HUES48 (cell line): Measurements from ENCODE around the gene TP53TG5.

ENCODE experiments used
- H3K27ac ChIP-seq: one replicate; pipeline ENCODE4 v1.7.0; 2013; ENCODE audit warnings: low read depth, low read length, inconsistent platforms
- H3K27me3 ChIP-seq: 2 replicates; pipeline ENCODE4 v1.6.1; 2013; ENCODE audit warnings: mild to moderate bottlenecking, low read length; ENCODE audit not compliant: control insufficient read depth, insufficient read depth
- H3K36me3 ChIP-seq: 2 replicates; pipeline ENCODE4 v1.6.1; 2013; ENCODE audit warnings: low read length; ENCODE audit not compliant: control insufficient read depth, insufficient read depth
- H3K4me1 ChIP-seq: 2 replicates; pipeline ENCODE4 v1.6.1; 2013; ENCODE audit warnings: mild to moderate bottlenecking, low read length; ENCODE audit not compliant: control insufficient read depth, insufficient read depth
- H3K4me3 ChIP-seq: 2 replicates; pipeline ENCODE4 v1.5.1; 2013; ENCODE audit warnings: mild to moderate bottlenecking, low read depth, low read length
- H3K9ac ChIP-seq: 2 replicates; pipeline ENCODE4 v1.6.1; 2013; ENCODE audit warnings: mild to moderate bottlenecking, low read depth, low read length, moderate library complexity
- H3K9me3 ChIP-seq: 2 replicates; pipeline ENCODE4 v1.6.1; 2013; ENCODE audit warnings: low read length; ENCODE audit not compliant: control insufficient read depth, insufficient read depth

The TP53TG5 gene

DNA sequence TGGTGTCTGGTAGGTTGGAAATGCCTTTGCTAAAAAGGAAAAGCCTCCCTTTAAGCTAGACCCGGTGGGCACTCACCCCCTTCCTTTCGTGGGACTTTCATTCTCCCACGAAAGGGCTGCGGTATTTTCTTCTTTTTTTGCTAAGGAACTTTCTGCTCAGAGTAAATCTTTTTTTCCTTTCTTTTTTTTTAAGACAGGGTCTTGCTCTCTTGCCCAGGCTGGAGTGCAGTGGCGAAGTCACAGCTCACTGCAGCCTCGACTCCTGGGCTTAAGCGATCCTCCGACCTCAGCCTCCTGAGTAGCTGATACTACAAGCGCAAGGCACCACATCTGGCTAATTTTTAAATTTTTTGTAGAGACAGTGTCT lies 4.0 kb downstream of the TP53TG5 start:
- no peak overlapping the region for H3K9ac ChIP-seq
- no peak overlapping the region for H3K4me3 ChIP-seq
- no peaks in the 10 kb centered on the region for H3K36me3 ChIP-seq
- H3K4me1 ChIP-seq: peaks cover 4% of the 10 kb centered on the region
- H3K9me3 ChIP-seq: no peaks in the 10 kb centered on the region
- H3K27me3 ChIP-seq: peaks cover 7% of the 10 kb centered on the region
- H3K27ac ChIP-seq: no peak overlapping the region

DNA sequence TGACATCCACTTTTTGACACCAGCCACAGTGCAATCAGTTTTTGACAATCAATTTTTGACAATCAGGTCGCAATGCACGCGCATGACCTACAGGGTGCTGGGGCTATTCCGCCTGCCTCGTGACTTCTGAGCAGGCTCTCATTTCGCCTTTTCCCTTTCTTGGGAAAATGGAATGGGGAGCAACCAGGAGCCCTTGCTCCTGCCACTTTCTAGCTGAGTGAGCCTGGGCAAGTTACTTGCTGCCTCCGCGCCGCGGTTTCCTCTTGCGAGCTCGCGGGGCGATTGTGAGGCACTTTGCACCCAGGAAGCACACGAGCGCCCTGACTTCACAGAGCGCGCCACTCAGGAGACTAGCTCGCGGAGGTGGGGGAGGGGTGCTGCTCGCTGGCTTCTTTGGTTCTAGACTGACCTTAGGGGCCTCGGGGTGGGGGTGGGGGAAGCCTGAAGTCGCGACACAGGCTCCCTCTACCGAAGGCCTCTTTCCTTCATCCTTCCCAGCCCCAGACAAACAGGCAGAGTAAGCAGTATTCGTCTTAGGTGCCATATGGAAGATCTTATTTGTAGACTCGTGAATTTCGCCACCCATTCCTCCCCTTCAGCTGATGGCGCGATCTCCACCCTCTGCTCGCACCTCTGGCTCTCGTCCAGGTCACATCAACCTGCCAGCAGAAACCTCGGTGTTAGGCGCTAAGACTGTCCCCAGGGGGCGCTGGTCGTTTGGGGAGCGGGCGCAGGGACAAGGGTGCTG lies 4.6 kb downstream of the TP53TG5 start:
- no peak overlapping the region for H3K27ac ChIP-seq
- peaks cover 4% of the 10 kb centered on the region for H3K4me1 ChIP-seq
- peak overlapping the region; percentile 68 for H3K4me3 ChIP-seq
- H3K36me3 ChIP-seq: no peaks in the 10 kb centered on the region
- H3K9ac ChIP-seq: no peak overlapping the region; the same call in 1 of the 2 replicates
- no peaks in the 10 kb centered on the region for H3K9me3 ChIP-seq
- peaks cover 7% of the 10 kb centered on the region for H3K27me3 ChIP-seq

DNA sequence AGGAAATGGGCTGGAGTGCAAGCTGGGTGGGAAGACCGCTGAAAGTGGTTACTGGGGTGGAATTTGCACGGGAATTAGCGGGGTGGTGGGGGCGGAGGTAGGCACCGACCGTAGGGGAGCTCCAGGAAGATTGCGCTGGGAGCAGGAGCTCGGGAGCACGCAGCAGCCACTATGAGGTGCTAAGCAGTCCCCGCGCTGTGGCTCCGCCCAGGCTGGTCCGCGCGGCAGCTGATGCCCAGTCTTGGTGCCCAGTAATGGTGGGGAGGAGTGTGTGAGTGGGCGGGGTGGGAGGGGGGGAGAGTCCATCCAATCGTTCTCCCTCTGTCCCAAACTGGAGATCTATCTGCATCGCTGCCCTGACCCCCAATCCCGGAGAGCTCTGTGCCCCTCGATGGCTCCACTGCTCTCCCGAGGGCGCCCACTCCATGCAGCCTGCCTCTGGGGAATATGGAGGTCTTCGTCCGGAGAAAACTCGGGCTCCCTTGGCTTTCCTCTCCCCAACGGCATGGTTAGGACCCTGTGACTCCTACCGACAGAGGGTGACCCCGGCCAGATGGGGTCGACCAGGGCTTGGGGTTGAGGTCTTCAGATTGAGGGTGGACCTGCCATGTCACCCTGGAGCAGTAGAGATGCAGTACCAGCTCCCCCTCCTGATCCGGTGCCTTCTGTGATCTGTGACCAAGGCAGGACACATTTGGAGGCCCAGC lies 5.3 kb downstream of the TP53TG5 start:
- Histone ChIP-seq H3K9ac (no peak overlapping the region), H3K27ac (no peak overlapping the region), H3K27me3 (peaks cover 7% of the 10 kb centered on the region), H3K9me3 (no peaks in the 10 kb centered on the region), H3K4me3 (peak overlapping the region; percentile 68; the same call in 1 of the 2 replicates), H3K4me1 (peaks cover 4% of the 10 kb centered on the region), H3K36me3 (peaks cover 5% of the 10 kb centered on the region)

DNA sequence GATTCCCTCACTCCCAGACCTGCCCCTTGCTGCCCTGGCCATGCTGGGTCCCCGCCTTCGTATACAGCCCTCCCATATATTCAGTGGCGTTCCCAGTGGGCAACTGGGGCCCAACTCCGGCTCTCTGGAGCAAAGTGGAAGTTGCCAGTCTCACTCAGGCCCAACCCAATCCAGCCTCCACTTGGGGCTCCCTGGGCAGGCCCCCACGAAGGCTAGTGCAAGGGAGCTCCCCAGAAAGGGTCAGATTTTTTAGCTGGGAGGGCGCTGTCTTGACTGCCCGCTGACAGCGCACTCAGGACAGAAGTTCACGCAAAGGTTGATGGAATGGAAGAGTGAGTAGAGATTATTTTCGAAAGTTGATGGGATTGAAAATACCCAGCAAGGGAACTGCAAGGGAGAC lies 5.9 kb downstream of the TP53TG5 start:
- Histone ChIP-seq H3K4me3 (no peak overlapping the region), H3K4me1 (peaks cover 4% of the 10 kb centered on the region), H3K36me3 (peaks cover 11% of the 10 kb centered on the region), H3K9ac (no peak overlapping the region), H3K27me3 (peaks cover 7% of the 10 kb centered on the region), H3K9me3 (no peaks in the 10 kb centered on the region), H3K27ac (no peak overlapping the region)

- no peaks in the 10 kb centered on the region for H3K9me3 ChIP-seq
- peaks cover 26% of the 10 kb centered on the region for H3K36me3 ChIP-seq
- H3K4me1 ChIP-seq: peaks cover 4% of the 10 kb centered on the region
- peaks cover 7% of the 10 kb centered on the region for H3K27me3 ChIP-seq
- H3K9ac ChIP-seq: no peak overlapping the region
- no peak overlapping the region for H3K27ac ChIP-seq
- H3K4me3 ChIP-seq: no peak overlapping the region
Observed at GRCh38 chr20:45370571-45371160, 7.5 kb downstream of the TP53TG5 start.

- H3K4me3 ChIP-seq: no peak overlapping the region
- H3K36me3 ChIP-seq: peaks cover 31% of the 10 kb centered on the region
- peaks cover 6% of the 10 kb centered on the region for H3K27me3 ChIP-seq
- no peaks in the 10 kb centered on the region for H3K9me3 ChIP-seq
- no peak overlapping the region for H3K27ac ChIP-seq
- no peak overlapping the region for H3K9ac ChIP-seq
- H3K4me1 ChIP-seq: peaks cover 4% of the 10 kb centered on the region
Observed at GRCh38 chr20:45368221-45368980, 9.7 kb downstream of the TP53TG5 start.

DNA sequence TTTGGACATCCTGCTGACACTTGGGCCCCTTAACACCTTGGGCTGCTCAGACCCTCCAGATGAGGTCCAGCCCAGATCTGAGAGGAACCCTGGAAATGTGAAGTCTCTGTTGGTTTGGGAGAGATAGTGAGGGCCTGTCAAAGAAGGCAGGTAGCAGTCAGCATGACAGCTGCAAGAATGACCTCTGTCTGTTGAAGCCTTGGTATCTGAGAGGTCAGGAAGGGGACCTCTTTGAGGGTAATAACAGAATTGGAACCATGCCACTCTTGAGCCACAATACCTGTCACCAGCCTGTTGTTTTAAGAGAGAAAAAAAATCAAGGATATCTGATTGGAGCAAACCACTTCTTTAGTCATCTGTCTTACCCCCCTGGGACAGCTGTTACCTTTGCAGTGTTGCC lies 11.0 kb downstream of the TP53TG5 start:
- H3K27me3 ChIP-seq: no peaks in the 10 kb centered on the region
- no peaks in the 10 kb centered on the region for H3K9me3 ChIP-seq
- H3K4me3 ChIP-seq: no peak overlapping the region
- no peak overlapping the region for H3K9ac ChIP-seq
- H3K27ac ChIP-seq: no peak overlapping the region
- 0 out of 2 replicates have a peak, but pooled peaks cover 2% of the 10 kb centered on the region for H3K4me1 ChIP-seq
- H3K36me3 ChIP-seq: peaks cover 31% of the 10 kb centered on the region

- no peaks in the 10 kb centered on the region for H3K27me3 ChIP-seq
- no peak overlapping the region for H3K27ac ChIP-seq
- H3K4me1 ChIP-seq: 0 out of 2 replicates have a peak, but pooled peaks cover 2% of the 10 kb centered on the region
- H3K9ac ChIP-seq: no peak overlapping the region
- peaks cover 31% of the 10 kb centered on the region for H3K36me3 ChIP-seq
- H3K4me3 ChIP-seq: no peak overlapping the region
- no peaks in the 10 kb centered on the region for H3K9me3 ChIP-seq
Observed at GRCh38 chr20:45366631-45367030, 11.5 kb downstream of the TP53TG5 start.

DNA sequence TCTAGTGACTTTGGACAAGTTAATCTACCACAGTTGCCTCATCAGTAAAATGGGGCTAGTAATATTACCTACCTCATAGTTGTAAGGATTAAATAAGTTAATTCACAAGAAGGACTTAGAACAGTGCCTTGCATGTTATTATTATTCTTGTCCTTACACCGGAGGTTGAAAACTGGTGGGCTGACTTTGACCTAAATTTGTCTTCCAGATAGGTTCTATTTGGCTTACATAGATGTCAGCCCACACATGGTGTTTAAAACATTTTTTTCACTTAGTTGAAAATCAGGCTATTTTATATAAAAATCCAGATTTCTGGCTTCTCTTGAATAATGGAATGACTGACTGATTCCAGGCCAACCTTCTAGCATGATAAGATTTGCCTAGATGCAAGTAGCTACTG lies 11.9 kb downstream of the TP53TG5 start:
- Histone ChIP-seq H3K27me3 (no peaks in the 10 kb centered on the region), H3K36me3 (peaks cover 31% of the 10 kb centered on the region), H3K4me1 (0 out of 2 replicates have a peak, but pooled peaks cover 2% of the 10 kb centered on the region), H3K9me3 (no peaks in the 10 kb centered on the region), H3K9ac (no peak overlapping the region), H3K27ac (no peak overlapping the region), H3K4me3 (no peak overlapping the region)

DNA sequence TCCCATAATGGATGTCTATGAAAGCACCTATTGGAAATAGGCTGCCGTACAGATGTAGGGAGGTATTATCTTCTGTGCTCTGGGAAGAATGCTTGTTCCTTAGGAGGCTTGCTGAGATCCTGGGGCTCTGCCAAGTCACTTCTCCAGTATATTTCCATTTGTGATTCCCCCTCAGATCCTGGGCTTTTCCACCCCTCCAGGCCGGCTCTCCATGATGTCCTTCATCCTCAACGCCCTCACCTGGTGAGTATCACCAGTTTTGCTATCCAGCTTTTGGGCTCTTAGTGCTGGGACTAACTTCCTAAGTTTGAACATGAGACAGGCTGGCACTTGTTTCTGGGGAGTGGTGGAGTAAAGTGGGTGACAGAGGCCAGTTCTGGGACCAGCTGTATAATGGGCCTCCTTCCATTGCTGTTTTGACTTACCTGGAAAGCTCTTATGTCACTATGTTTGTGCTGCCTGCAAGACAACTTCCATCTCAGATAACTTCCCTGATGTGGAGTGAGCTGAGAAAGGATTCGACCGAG lies 12.6 kb downstream of the TP53TG5 start:
- Histone ChIP-seq H3K27ac (no peak overlapping the region), H3K27me3 (no peaks in the 10 kb centered on the region), H3K4me1 (0 out of 2 replicates have a peak, but pooled peaks cover 2% of the 10 kb centered on the region), H3K9me3 (no peaks in the 10 kb centered on the region), H3K9ac (no peak overlapping the region), H3K36me3 (peaks cover 31% of the 10 kb centered on the region), H3K4me3 (no peak overlapping the region)
